NCI-H2029 treated with DMSO at 0.1 percent for 48 hours (cell line): ENCODE results near the gene PACS2.
"Not testable (repeated sequence)": the region's sequence is repeated elsewhere in the genome, so short reads cannot be mapped to it uniquely, and the experiment has no call there.

ENCODE experiments used
- DNase-seq: peaks from one replicate; lab custom pipeline; 2025; lab: John Stamatoyannopoulos, UW

PACS2 gene

DNA sequence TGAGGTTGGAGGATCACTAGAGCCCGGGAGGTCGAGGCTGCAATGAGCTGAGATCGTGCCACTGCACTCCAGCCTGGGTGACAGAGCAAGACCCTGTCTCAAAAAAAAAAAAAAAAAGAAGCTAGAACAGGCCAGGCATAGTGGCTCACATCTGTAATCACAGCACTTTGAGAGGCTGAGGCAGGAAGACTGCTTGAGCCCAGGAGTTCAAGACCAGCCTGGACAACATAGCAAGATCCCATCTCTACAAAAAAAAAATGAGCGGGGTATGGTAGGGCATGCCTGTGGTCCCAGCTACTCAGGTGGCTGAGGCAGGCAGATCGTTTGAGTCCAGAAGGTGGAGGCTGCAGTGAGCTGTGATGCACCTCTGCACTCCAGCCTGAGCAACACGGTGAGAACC is 25.6 kb upstream of the PACS2 start:
- DNase-seq, result not testable (repeated sequence)

- no peak for DNase-seq
Measured at GRCh38 chr14:105290621-105291346, 23.8 kb upstream of the PACS2 start.

DNA sequence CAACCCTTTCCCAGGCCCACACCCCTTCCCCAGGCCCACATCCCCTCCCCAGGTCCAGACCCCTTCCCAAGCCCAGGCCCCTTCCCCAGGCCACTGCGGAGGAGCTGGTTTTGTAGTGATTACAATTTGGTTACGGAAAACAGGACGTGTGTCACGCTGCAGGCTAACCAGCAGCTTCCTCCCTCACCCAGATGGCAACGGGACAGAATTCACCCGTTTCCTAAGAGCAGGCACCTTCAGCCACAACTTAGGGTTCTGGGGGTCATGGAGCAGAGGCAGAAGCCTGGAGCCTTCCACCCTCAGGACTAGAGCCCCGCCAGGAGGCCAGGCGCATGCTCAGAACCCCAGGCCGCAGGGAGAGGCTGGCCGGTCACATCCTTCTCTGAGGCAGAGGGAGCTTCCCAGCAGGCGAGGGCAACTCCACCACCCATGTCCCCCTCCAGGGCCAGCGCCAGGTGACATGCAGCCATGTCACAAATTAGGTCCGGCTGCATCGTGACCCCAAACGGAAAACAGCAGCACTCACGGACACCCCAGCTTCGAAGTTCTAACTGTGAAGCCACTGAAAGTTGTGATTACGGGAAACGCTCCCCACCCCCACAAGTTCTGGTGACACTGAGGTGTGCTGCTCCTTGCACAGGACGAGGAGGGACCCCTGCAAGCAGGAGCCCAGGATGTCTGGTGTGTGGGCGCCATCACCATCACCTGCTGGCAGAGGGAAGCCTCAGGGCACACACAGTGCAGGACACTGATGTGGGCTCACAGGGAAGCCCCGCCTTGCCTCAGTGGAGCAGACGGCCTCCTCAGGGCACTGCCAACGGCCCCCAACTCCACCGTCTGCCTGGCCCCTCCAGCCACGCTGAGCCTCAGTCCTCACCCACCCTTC is 21.5 kb upstream of the PACS2 start:
- DNase-seq, result no peak

GRCh38 chr14:105294142-105294597 is 20.4 kb upstream of the PACS2 start:
- no peak for DNase-seq

- DNase-seq, result not testable (repeated sequence)
Measured at GRCh38 chr14:105297311-105297710, 17.2 kb upstream of the PACS2 start.

- no peak for DNase-seq
Measured at GRCh38 chr14:105299654-105300541, 14.7 kb upstream of the PACS2 start.

DNA sequence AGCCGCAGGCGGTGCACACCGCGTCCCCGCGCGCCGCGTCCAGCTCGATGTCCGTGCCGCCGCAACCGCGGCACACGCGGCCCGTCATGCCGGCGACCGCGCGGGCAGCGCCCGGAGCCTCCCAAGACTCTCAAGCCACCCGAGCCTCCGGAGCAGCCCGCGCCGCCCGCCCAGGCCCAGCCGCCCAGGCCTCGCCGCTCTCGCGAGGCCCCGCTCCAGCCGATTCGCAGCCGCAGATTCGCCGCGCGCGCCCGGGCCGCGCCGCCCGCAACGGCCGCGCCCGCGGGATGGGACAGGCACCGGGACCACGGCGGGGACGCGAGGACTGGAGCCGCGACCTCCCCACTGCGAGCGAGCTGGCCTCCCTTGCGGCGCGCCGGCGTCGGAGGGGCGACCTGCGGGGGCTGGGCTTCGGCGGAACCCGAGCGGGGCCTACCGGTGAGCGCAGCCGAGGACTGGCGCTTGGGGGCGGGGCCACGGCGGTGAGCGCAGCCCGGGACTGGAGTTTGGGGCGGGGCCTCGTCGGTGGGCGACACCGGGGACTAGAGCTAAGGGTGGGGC is 13.9 kb upstream of the PACS2 start, which contains the start of gene BRF1:
Gene BRF1 (minus strand): TSS at position 460 of the 561 bp plus-strand sequence. CDS start 372 bp downstream, at position 88.
- DNase-seq, result peak; percentile 38

DNA sequence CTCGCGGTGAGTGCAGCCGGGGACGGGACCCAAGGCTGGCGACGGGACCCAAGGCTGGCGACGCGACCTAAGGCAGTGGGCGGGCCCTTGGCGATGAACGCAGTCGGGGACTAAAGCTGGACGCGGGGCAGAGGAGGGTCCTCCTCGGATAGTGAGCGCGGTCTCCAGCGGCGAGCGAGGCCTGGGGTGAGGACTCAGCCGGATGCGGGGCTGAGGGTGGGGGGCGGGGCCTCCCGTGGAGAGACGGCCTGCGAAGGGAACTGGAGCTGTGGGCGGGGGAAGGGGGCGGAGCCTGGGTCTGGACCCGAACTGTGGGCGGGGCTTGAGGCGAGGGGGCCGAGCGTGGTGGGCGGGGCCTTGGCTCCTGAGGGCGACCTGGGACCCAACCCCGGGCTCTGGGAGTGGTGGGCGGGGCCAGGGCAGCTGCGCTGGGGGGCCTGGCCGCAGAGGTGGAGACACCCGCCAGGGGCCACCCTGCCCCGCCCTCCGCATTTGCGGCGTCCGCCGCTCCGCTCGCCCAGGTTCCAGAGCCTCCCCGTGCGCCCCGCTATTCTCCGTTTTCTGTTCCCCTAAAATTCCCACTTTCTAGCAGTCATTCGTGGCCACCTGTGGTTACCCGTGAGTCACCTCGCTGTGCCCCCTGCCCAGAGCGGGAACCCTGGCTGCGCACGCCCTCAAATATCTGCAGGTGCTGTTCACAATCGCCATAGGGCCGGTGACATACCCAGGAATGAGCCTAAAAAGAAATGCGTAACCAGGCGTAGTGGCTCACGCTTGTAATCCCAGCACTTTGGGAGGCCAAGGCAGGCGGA is 13.2 kb upstream of the PACS2 start:
- DNase-seq, result peak; percentile 54

GRCh38 chr14:105301915-105302249 is 12.7 kb upstream of the PACS2 start:
- DNase-seq, result not testable (repeated sequence)

DNA sequence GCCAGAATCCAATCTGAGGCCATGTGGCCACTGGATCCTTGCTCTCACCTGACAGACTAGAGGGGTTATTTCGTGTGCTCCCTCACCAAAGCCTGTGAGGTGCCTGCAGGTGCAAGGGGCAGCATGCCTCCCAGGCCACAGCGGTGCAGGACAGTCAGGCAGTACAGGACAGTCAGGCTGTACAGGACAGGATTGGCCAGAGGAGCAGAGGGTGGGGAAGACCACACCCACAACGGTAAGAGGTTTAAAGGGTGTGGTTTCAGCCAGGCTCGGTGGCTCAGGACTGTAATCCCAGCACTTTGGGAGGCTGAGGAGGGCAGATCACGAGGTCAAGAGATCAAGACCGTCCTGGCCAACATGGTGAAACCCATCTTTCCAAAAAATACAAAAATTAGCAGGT is 10.6 kb upstream of the PACS2 start:
- DNase-seq, result no peak

- DNase-seq, result no peak
Measured at GRCh38 chr14:105304565-105304964, 10.0 kb upstream of the PACS2 start.

DNA sequence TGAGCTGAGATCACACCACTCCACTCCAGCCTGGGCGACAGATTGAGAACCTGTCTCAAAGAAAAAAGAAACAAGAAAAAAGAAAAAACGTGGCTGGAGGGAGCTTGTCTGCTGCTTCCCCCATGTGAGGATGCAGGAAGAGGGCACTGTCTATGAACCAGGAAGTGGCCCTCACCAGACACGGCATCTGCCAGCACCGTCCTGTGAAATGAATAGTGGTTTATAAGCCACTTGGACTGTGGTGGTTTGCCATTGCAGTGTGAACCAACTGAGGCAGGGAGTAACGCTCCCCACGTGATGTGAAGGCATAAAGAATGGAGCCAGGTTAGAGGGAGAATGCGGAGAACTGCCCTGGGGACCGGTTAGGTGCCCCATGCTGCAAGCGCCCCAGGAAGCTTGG is 9.2 kb upstream of the PACS2 start:
- DNase-seq, result no peak

DNA sequence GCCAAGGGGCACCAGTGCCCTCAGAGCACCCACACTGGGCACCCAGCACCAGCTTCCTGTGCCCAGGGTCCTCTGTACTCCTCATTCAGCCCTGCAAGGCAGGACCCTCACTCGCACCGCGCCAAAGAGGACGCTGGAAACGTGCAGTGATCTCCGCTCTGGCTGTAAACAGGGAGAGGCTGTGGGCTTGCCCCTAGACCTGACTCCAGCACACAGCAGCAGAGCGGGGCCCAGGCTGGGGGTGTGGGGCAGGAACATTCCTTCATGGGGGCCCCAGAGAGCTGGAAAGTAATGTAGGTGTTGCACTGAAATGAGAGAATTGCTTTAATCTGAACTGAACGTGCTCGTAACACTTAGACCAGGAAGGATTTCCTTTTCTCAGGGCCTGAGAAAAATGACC is 8.8 kb upstream of the PACS2 start:
- DNase-seq, result no peak

DNA sequence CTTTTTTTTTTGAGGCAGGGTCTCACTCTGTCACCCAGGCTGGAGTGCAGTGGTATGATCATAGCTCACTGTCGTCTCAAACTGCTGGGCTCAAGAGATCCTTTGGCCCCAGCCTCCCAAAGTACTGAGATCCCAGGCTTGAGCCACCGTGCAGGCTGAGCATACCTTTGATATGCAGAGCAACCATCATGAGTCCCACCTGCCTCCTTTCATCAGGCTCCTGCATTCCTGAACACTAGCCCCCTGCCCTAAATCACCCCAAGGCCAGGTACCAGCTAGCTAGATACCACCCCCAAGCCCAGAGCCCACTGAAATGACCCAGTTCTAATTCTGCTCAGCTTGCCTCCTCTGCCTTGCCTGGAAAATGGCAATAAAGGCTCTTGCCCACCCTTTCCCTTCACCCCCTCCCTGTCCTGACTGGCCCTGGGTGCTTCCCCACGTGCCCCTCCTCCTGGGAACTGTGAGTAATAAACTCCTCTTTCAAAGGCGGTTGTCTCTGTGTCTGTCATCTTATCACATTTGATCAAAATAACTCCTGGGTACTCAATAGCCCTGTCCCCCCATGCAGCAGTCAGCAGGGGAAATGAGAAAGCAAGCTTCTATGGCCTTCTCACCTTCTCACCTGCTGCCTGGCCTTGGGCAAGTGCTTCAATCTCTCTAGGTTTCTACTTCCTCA is 7.4 kb upstream of the PACS2 start:
- no peak for DNase-seq

GRCh38 chr14:105309371-105309770 is 5.2 kb upstream of the PACS2 start:
- no peak for DNase-seq

DNA sequence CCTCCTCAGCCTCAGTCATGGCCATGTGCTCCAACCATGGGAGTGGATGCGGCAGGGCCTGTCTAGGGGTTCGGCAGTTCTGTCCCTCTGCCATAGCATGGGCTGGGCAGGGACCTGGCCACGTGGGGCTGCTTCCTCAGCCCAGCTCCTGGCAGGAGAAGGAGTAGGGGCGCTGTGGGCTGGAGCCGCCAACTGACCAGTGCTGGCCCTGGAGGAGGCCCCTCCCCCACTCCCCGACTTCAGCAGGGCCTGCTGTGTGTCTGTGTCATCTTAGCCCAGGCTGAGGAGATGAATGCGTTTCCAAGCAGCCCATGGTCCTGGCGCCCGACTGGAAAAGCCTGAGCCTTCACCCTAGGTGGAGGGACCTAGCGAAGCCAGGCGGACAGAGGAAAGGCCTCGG is 2.7 kb upstream of the PACS2 start:
- no peak for DNase-seq

- no peak for DNase-seq
Measured at GRCh38 chr14:105312973-105313372, 1.6 kb upstream of the PACS2 start.

- DNase-seq, result no peak
Measured at GRCh38 chr14:105313381-105314286, 914 bp upstream of the PACS2 start.

DNA sequence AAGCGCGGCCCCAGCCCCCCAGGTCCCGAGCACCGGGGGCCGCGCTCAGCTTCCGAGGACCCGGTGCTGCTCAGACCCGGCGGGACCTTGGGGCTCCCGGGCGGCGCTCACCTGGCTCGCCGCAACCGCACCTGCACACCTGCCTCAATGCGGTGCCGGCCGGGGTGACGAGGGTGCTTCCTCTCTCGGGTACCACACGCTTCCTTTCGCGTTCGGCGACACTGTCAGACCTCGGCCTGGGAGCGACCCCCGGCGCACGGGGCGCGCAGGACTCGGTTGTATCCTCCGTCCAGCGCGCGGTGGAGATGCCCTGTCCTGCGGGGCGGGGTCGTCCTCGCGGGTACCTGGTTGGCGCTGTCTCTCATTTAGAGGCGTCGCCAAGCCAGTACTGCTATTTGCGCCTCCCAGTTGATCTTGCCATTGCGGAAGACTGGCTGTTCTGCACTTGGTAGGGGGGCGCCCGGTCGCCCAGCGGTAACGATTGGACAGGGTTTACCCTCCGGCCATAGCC is 718 bp downstream of the PACS2 start:
- no peak for DNase-seq
